GM23338 (cell line): Measurements from ENCODE around the gene SLC12A7. TPM values are rescaled to one million over a fixed set of nuclear protein-coding genes. Genes with fewer than 3 reads are reported as not detected.

ENCODE experiments used
- ATAC-seq: fragments of 200-7000 bp; cut with Tn5 transposase; 3 replicates; pipeline ENCODE4 v1.9.1; 2020
- DNase-seq: peaks from one replicate; pipeline ENCODE4 v3.0.0-alpha.2; 2015; ENCODE audit warnings: low spot score
- H2AFZ ChIP-seq: fragments of 200-600 bp; sonication (generic); 2 replicates; pipeline ENCODE4 v1.8.0; 2016; ENCODE audit warnings: antibody characterized with exemption, mild to moderate bottlenecking, moderate library complexity
- H3F3A ChIP-seq: fragments of 200-600 bp; sonication (generic); replicated peaks from 2 replicates; pipeline ENCODE4 v1.8.0; 2017; ENCODE audit warnings: antibody characterized with exemption, mixed run types, low read depth
- H3K27ac ChIP-seq: fragments of 200-600 bp; sonication (generic); 2 replicates; pipeline ENCODE4 v1.6.1; 2016; ENCODE audit warnings: low read depth
- H3K27me3 ChIP-seq: fragments of 200-600 bp; sonication (generic); 2 replicates; pipeline ENCODE4 v1.8.0; 2016; ENCODE audit warnings: mild to moderate bottlenecking, mixed run types, moderate library complexity; ENCODE audit not compliant: insufficient read depth
- H3K36me3 ChIP-seq: fragments of 200-600 bp; sonication (generic); 2 replicates; pipeline ENCODE4 v1.8.0; 2016; ENCODE audit warnings: mild to moderate bottlenecking; ENCODE audit not compliant: insufficient read depth
- H3K4me1 ChIP-seq: fragments of 200-600 bp; sonication (generic); 2 replicates; pipeline ENCODE4 v1.8.0; 2016; ENCODE audit warnings: mild to moderate bottlenecking, moderate library complexity; ENCODE audit not compliant: insufficient read depth
- H3K4me2 ChIP-seq: fragments of 200-600 bp; sonication (generic); 2 replicates; pipeline ENCODE4 v1.7.1; 2017; ENCODE audit warnings: mixed run types
- H3K4me3 ChIP-seq: fragments of 200-600 bp; sonication (generic); 2 replicates; pipeline ENCODE4 v1.6.1; 2016; ENCODE audit warnings: mixed run types
- H3K79me2 ChIP-seq: fragments of 200-600 bp; sonication (generic); replicated peaks from 2 replicates; pipeline ENCODE4 v1.8.0; 2017; ENCODE audit warnings: mild to moderate bottlenecking; ENCODE audit not compliant: insufficient read depth
- H3K9me2 ChIP-seq: fragments of 200-600 bp; sonication (generic); 2 replicates; pipeline ENCODE4 v1.8.0; 2017; ENCODE audit not compliant: insufficient read depth
- H4K20me1 ChIP-seq: fragments of 200-600 bp; sonication (generic); replicated peaks from 2 replicates; pipeline ENCODE4 v1.8.0; 2017; ENCODE audit warnings: mild to moderate bottlenecking; ENCODE audit not compliant: insufficient read depth
- H3K27ac Mint-ChIP-seq: 2 replicates; pipeline ENCODE4 v1.8.0; 2020; ENCODE audit warnings: inconsistent platforms, mild to moderate bottlenecking, moderate library complexity, mixed read lengths
- H3K27me3 Mint-ChIP-seq: 3 replicates; pipeline ENCODE4 v1.8.0; 2022; ENCODE audit warnings: low read depth, mild to moderate bottlenecking, moderate library complexity, mixed read lengths, inconsistent platforms; ENCODE audit not compliant: insufficient read depth, poor library complexity
- H3K36me3 Mint-ChIP-seq: 3 replicates; pipeline ENCODE4 v1.8.0; 2021; ENCODE audit warnings: low read depth, mild to moderate bottlenecking, inconsistent platforms, moderate library complexity, mixed read lengths
- H3K4me1 Mint-ChIP-seq: 3 replicates; pipeline ENCODE4 v1.8.0; 2020; ENCODE audit warnings: mild to moderate bottlenecking, inconsistent platforms, mixed read lengths
- H3K4me3 Mint-ChIP-seq: 3 replicates; pipeline ENCODE4 v1.8.0; 2021; ENCODE audit warnings: moderate library complexity, mild to moderate bottlenecking, inconsistent platforms, mixed read lengths
- H3K9me3 Mint-ChIP-seq: 3 replicates; pipeline ENCODE4 v1.8.0; 2020; ENCODE audit warnings: moderate library complexity, mild to moderate bottlenecking, inconsistent platforms, mixed read lengths
- JUNB ChIP-seq: IDR thresholded peaks from one replicate; pipeline ENCODE4 v1.6.1; 2016; ENCODE audit warnings: antibody characterized with exemption; ENCODE audit not compliant: unreplicated experiment
- ZNF331 ChIP-seq: fragments of 250-450 bp; sonication (Bioruptor Pico); IDR thresholded peaks from 2 replicates; pipeline ENCODE4 v1.5.0; 2020; ENCODE audit warnings: low read depth, mild to moderate bottlenecking, moderate library complexity
- polyA plus RNA-seq: library from polyadenylated mRNA; unstranded; fragments of >200 nt; fragmentation: Nextera tagmentation; extraction: Ambion mirVana; gene quantifications from 2 replicates; pipeline ENCODE4 v1.2.1, GENCODE V29; 2016
- total RNA-seq: library from RNA; depleted of rRNA; stranded (reverse); fragments of >200 nt; shearing (Covaris generic); gene quantifications from 2 replicates; pipeline ENCODE4 v1.2.3, GENCODE V29; 2014
- TF ChIP-seq, protein P1 (sequence below): fragments of 250-450 bp; sonication (Bioruptor Pico); IDR thresholded peaks from 2 replicates; pipeline ENCODE4 v1.5.0; 2020; ENCODE audit warnings: mild to moderate bottlenecking, moderate library complexity
- TF ChIP-seq, protein P2 (sequence below): IDR thresholded peaks from 2 replicates; pipeline ENCODE4 v1.6.1; 2016; ENCODE audit warnings: antibody characterized with exemption
- TF ChIP-seq, protein P3 (sequence below), 2 experiments: fragments of 200-600 bp in 1 of 2; sonication (generic) in 1 of 2; conservative IDR thresholded peaks; 2 replicates each; pipeline versions ENCODE4 v1.5.1 to v1.6.1; 2016 to 2017; ENCODE audit warnings: antibody characterized with exemption in 2 of 2, low read depth in 2 of 2, mild to moderate bottlenecking in 2 of 2, moderate library complexity in 1 of 2

The SLC12A7 gene
- total and polyA plus RNA-seq, 2 experiments from 2014 or later = 7.4 to 32.2 TPM

DNA sequence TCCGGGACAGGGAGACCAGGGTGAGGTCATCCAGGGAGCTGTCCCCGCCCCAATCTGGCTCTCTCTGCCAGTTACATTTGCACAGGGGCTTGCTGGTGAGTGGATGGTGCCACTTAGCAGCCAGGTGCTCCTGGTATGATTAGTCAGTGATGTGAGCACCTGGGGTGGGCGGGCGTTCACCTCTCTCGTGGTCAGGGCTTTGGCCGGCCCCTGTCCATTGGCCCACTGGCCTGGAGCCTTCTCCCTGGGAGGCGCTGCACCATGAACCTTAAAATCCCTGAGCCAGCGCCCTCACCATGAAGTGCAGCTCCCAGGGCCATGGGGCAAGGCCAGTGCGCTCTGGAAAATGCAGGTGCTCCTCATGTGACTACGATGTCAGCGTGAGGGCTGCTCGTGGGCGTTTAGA is 101.2 kb downstream of the SLC12A7 start (continued):
- TF ChIP-seq, protein P1, sequence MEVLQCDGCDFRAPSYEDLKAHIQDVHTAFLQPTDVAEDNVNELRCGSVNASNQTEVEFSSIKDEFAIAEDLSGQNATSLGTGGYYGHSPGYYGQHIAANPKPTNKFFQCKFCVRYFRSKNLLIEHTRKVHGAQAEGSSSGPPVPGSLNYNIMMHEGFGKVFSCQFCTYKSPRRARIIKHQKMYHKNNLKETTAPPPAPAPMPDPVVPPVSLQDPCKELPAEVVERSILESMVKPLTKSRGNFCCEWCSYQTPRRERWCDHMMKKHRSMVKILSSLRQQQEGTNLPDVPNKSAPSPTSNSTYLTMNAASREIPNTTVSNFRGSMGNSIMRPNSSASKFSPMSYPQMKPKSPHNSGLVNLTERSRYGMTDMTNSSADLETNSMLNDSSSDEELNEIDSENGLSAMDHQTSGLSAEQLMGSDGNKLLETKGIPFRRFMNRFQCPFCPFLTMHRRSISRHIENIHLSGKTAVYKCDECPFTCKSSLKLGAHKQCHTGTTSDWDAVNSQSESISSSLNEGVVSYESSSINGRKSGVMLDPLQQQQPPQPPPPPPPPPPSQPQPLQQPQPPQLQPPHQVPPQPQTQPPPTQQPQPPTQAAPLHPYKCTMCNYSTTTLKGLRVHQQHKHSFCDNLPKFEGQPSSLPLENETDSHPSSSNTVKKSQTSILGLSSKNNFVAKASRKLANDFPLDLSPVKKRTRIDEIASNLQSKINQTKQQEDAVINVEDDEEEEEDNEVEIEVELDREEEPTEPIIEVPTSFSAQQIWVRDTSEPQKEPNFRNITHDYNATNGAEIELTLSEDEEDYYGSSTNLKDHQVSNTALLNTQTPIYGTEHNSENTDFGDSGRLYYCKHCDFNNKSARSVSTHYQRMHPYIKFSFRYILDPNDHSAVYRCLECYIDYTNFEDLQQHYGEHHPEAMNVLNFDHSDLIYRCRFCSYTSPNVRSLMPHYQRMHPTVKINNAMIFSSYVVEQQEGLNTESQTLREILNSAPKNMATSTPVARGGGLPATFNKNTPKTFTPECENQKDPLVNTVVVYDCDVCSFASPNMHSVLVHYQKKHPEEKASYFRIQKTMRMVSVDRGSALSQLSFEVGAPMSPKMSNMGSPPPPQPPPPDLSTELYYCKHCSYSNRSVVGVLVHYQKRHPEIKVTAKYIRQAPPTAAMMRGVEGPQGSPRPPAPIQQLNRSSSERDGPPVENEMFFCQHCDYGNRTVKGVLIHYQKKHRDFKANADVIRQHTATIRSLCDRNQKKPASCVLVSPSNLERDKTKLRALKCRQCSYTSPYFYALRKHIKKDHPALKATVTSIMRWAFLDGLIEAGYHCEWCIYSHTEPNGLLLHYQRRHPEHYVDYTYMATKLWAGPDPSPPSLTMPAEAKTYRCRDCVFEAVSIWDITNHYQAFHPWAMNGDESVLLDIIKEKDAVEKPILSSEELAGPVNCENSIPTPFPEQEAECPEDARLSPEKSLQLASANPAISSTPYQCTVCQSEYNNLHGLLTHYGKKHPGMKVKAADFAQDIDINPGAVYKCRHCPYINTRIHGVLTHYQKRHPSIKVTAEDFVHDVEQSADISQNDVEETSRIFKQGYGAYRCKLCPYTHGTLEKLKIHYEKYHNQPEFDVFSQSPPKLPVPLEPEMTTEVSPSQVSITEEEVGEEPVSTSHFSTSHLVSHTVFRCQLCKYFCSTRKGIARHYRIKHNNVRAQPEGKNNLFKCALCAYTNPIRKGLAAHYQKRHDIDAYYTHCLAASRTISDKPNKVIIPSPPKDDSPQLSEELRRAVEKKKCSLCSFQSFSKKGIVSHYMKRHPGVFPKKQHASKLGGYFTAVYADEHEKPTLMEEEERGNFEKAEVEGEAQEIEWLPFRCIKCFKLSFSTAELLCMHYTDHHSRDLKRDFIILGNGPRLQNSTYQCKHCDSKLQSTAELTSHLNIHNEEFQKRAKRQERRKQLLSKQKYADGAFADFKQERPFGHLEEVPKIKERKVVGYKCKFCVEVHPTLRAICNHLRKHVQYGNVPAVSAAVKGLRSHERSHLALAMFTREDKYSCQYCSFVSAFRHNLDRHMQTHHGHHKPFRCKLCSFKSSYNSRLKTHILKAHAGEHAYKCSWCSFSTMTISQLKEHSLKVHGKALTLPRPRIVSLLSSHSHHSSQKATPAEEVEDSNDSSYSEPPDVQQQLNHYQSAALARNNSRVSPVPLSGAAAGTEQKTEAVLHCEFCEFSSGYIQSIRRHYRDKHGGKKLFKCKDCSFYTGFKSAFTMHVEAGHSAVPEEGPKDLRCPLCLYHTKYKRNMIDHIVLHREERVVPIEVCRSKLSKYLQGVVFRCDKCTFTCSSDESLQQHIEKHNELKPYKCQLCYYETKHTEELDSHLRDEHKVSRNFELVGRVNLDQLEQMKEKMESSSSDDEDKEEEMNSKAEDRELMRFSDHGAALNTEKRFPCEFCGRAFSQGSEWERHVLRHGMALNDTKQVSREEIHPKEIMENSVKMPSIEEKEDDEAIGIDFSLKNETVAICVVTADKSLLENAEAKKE (CRISPR knock-in tag) = no peak
- TF ChIP-seq JUNB = no peak

DNA sequence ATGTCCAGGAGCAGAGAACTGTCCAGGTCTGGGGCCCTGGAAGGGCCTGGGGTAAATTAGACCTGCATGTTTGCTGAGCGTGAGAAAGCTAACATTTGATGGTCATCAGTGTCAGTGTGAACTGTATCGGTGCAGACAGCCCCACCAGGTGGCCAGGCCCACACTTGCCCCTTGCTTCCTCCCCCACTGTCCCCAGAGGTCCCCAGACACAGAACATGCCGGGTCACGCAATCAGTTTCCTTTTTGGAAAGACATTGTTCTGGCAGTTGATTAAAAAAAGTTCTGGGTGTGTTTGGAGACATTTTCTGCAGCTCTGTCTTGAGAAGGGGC is 101.7 kb downstream of the SLC12A7 start:
- H3K4me3 ChIP-seq = no peak overlapping the region

More for the DNA sequence above, 101.7 kb downstream of the SLC12A7 start:
- Histone ChIP-seq H3K79me2 (no peaks in the 10 kb centered on the region), H3K9me2 (no peaks in the 10 kb centered on the region), H3K27me3 (peaks cover 52% of the 10 kb centered on the region), H3K27ac (no peak overlapping the region), H2AFZ (no peak overlapping the region), H3F3A (no peaks in the 10 kb centered on the region), H3K4me2 (no peak overlapping the region), H4K20me1 (no peaks in the 10 kb centered on the region; the same call in 1 of the 2 replicates), H3K4me1 (peaks cover 8% of the 10 kb centered on the region; the same call in 1 of the 2 replicates), H3K36me3 (no peaks in the 10 kb centered on the region)
- Mint-ChIP-seq H3K9me3 (no peaks in the 10 kb centered on the region; the same call in 2 of the 3 replicates), H3K4me3 (peak overlapping the region; percentile 64), H3K27me3 (peaks cover 50% of the 10 kb centered on the region), H3K4me1 (peaks cover 40% of the 10 kb centered on the region), H3K27ac (no peak overlapping the region), H3K36me3 (no peaks in the 10 kb centered on the region)
- TF ChIP-seq, protein P2, sequence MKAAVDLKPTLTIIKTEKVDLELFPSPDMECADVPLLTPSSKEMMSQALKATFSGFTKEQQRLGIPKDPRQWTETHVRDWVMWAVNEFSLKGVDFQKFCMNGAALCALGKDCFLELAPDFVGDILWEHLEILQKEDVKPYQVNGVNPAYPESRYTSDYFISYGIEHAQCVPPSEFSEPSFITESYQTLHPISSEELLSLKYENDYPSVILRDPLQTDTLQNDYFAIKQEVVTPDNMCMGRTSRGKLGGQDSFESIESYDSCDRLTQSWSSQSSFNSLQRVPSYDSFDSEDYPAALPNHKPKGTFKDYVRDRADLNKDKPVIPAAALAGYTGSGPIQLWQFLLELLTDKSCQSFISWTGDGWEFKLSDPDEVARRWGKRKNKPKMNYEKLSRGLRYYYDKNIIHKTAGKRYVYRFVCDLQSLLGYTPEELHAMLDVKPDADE = no peak
- no peak for TF ChIP-seq JUNB
- TF ChIP-seq, protein P3, sequence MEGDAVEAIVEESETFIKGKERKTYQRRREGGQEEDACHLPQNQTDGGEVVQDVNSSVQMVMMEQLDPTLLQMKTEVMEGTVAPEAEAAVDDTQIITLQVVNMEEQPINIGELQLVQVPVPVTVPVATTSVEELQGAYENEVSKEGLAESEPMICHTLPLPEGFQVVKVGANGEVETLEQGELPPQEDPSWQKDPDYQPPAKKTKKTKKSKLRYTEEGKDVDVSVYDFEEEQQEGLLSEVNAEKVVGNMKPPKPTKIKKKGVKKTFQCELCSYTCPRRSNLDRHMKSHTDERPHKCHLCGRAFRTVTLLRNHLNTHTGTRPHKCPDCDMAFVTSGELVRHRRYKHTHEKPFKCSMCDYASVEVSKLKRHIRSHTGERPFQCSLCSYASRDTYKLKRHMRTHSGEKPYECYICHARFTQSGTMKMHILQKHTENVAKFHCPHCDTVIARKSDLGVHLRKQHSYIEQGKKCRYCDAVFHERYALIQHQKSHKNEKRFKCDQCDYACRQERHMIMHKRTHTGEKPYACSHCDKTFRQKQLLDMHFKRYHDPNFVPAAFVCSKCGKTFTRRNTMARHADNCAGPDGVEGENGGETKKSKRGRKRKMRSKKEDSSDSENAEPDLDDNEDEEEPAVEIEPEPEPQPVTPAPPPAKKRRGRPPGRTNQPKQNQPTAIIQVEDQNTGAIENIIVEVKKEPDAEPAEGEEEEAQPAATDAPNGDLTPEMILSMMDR (conservative IDR thresholded peaks at IDR 0.05; ENCODE audit: low read depth in 2 of 2) = 0 out of 4 replicates have a peak, but pooled peaks of 1 of the 2 experiments have one; percentile 12
- no peak for TF ChIP-seq ZNF331 (CRISPR knock-in tag)
- DNase-seq = no peak
- no peak for ATAC-seq
